SK-N-SH treated with all-trans-retinoic acid at 6 μM for 48 hours (cell line): ENCODE results near the gene AKT1.

ENCODE experiments used
- ATAC-seq: fragments of 200-7000 bp; cut with Tn5 transposase; 3 replicates; pipeline ENCODE4 v1.9.1; 2020; ENCODE audit warnings: mild to moderate bottlenecking, moderate library complexity
- ARNTL ChIP-seq: fragments of 450-650 bp; formaldehyde crosslinking; IDR thresholded peaks from 2 replicates; pipeline ENCODE4 v1.5.0; 2020; ENCODE audit warnings: low read depth, mild to moderate bottlenecking, moderate library complexity, borderline replicate concordance
- BACH2 ChIP-seq: fragments of 250-450 bp; sonication (Bioruptor Pico); IDR thresholded peaks from 2 replicates; pipeline ENCODE4 v1.9.0; 2021; ENCODE audit warnings: mild to moderate bottlenecking, borderline replicate concordance
- CSDC2 ChIP-seq: fragments of 250-450 bp; sonication (Bioruptor Pico); IDR thresholded peaks from 2 replicates; pipeline ENCODE4 v1.5.0; 2020; ENCODE audit warnings: mild to moderate bottlenecking, moderate library complexity
- CSRNP3 ChIP-seq: fragments of 250-450 bp; sonication (Bioruptor Pico); IDR thresholded peaks from 2 replicates; pipeline ENCODE4 v1.5.1; 2021; ENCODE audit warnings: mild to moderate bottlenecking, moderate library complexity
- GLIS3 ChIP-seq: fragments of 250-450 bp; sonication (Bioruptor Pico); IDR thresholded peaks from 2 replicates; pipeline ENCODE4 v1.5.0; 2020; ENCODE audit warnings: mild to moderate bottlenecking, moderate library complexity
- ISL1 ChIP-seq: fragments of 250-450 bp; sonication (Bioruptor Pico); IDR thresholded peaks from 2 replicates; pipeline ENCODE4 v2.1.2; 2022; ENCODE audit warnings: mild to moderate bottlenecking, moderate library complexity
- OSR1 ChIP-seq: fragments of 250-450 bp; sonication (Bioruptor Pico); IDR thresholded peaks from 2 replicates; pipeline ENCODE4 v1.8.0; 2022; ENCODE audit warnings: moderate library complexity, mild to moderate bottlenecking, inconsistent platforms
- PATZ1 ChIP-seq: fragments of 250-450 bp; sonication (Bioruptor Pico); IDR thresholded peaks from 2 replicates; pipeline ENCODE4 v1.8.0; 2020; ENCODE audit warnings: mild to moderate bottlenecking, moderate library complexity, borderline replicate concordance
- POU6F1 ChIP-seq: fragments of 250-450 bp; sonication (Bioruptor Pico); IDR thresholded peaks from 2 replicates; pipeline ENCODE4 v1.8.0; 2021; ENCODE audit warnings: low read depth, mild to moderate bottlenecking, moderate library complexity, borderline replicate concordance
- PPARA ChIP-seq: fragments of 250-450 bp; sonication (Bioruptor Pico); IDR thresholded peaks from 2 replicates; pipeline ENCODE4 v1.5.0; 2020; ENCODE audit warnings: mild to moderate bottlenecking, borderline replicate concordance
- SNAI2 ChIP-seq: fragments of 250-450 bp; sonication (Bioruptor Pico); IDR thresholded peaks from 2 replicates; pipeline ENCODE4 v1.5.0; 2020; ENCODE audit warnings: mild to moderate bottlenecking, moderate library complexity
- TCF4 ChIP-seq: fragments of 250-450 bp; sonication (Bioruptor Pico); IDR thresholded peaks from 2 replicates; pipeline ENCODE4 v1.8.0; 2021; ENCODE audit warnings: mild to moderate bottlenecking, moderate library complexity, borderline replicate concordance
- TOX ChIP-seq: fragments of 250-450 bp; sonication (Bioruptor Pico); IDR thresholded peaks from 2 replicates; pipeline ENCODE4 v1.8.0; 2021; ENCODE audit warnings: mild to moderate bottlenecking, moderate library complexity, borderline replicate concordance
- ZC3H10 ChIP-seq: fragments of 250-450 bp; sonication (Bioruptor Pico); IDR thresholded peaks from 2 replicates; pipeline ENCODE4 v1.5.1; 2021; ENCODE audit warnings: mild to moderate bottlenecking, moderate library complexity
- ZFP3 ChIP-seq: fragments of 250-450 bp; sonication (Bioruptor Pico); IDR thresholded peaks from 2 replicates; pipeline ENCODE4 v1.5.0; 2020; ENCODE audit warnings: mild to moderate bottlenecking, moderate library complexity
- ZNF565 ChIP-seq: fragments of 450-650 bp; formaldehyde crosslinking; conservative IDR thresholded peaks from 2 replicates; pipeline ENCODE4 v1.5.0; 2020; ENCODE audit warnings: low read depth, mild to moderate bottlenecking, moderate library complexity
- ZNF70 ChIP-seq: fragments of 450-650 bp; formaldehyde crosslinking; IDR thresholded peaks from 2 replicates; pipeline ENCODE4 v1.5.0; 2020; ENCODE audit warnings: mild to moderate bottlenecking, moderate library complexity
- ZNF8 ChIP-seq: fragments of 450-650 bp; formaldehyde crosslinking; IDR thresholded peaks from 2 replicates; pipeline ENCODE4 v1.5.0; 2020; ENCODE audit warnings: mild to moderate bottlenecking, moderate library complexity
- TF ChIP-seq, protein P1 (sequence below): fragments of 250-450 bp; sonication (Bioruptor Pico); IDR thresholded peaks from 2 replicates; pipeline ENCODE4 v1.5.0; 2020; ENCODE audit warnings: mild to moderate bottlenecking, moderate library complexity
- TF ChIP-seq, protein P2 (sequence below): fragments of 250-450 bp; sonication (Bioruptor Pico); IDR thresholded peaks from 2 replicates; pipeline ENCODE4 v1.5.1; 2020; ENCODE audit warnings: low read depth, mild to moderate bottlenecking, moderate library complexity

Gene AKT1

DNA sequence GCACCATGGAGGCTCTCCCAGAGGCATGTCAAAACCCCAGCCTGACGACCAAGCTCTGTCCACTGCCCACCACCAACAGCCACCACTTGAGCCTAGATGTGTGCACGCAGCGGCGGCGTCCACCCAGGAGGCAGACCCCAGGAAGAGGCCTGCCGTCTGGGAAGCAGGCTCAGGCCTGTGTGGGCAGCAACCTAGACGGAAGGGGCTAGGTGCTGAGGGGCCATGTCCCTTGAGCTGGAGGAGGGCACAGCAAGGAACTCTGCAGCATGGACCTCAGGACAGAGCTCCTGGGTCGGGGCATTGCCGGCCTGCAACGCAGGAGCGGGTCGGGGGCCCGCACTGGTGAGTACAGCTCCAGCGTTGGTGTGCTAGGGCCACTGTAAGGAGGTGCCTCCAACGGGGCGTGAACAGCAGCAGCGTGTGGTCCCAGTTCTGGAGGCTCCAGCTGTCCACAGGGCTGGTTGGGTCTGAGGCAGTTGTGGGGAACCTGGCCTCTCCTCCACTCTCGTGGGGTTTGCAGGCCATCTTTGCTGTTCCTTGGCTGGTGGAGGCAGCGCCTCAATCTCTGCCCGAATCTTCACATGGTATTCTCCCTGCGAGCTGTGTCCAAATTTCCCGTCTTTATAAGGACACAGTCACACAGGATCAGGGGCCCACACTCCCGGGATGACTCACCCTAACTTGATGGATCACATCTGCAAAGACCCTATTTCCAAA lies 25.8 kb upstream of the AKT1 start:
- TF ChIP-seq SNAI2 (CRISPR knock-in tag), result no peak
- TF ChIP-seq ZNF70 (CRISPR knock-in tag), result no peak
- TF ChIP-seq, all 23 proteins: peak for 0
- ATAC-seq, result no peak

- no peak for TF ChIP-seq CSRNP3 (CRISPR knock-in tag)
- TF ChIP-seq OSR1, result no peak
- no peak for TF ChIP-seq PPARA (CRISPR knock-in tag)
- TF ChIP-seq PATZ1 (CRISPR knock-in tag), result no peak
Measured at GRCh38 chr14:104820669-104821228, 25.2 kb upstream of the AKT1 start.

DNA sequence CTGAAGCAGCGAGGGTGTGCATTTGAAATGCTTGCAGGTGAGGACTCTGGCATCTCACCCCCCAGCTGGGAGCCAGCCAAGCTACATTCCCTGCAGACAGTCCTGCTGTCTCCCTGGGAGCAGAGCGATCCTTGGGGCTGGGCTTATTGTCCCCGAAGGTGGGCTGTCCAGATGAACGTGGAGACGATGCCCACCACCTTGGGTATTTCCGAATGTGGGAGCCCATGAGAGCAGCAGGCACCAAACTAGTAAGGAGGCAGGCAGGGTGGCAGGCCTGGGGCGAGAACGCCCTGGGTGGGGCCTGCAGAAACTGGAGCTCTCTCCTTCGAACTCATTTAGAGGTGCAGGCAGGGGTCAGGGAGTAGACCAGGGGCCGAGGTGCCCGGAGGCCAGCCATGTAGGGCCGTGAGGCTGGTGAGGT lies 23.8 kb upstream of the AKT1 start:
- no peak for ATAC-seq
- TF ChIP-seq ISL1 (no peak), ARNTL (CRISPR knock-in tag) (no peak), CSDC2 (CRISPR knock-in tag) (no peak), TCF4 (CRISPR knock-in tag) (no peak), POU6F1 (no peak), ZFP3 (CRISPR knock-in tag) (no peak), SNAI2 (CRISPR knock-in tag) (no peak), OSR1 (no peak), PPARA (CRISPR knock-in tag) (no peak), ZNF565 (CRISPR knock-in tag) (no peak), TOX (CRISPR knock-in tag) (no peak)

More at GRCh38 chr14:104820669-104821228, 25.2 kb upstream of the AKT1 start:
- peak; percentile 52 for ATAC-seq

DNA sequence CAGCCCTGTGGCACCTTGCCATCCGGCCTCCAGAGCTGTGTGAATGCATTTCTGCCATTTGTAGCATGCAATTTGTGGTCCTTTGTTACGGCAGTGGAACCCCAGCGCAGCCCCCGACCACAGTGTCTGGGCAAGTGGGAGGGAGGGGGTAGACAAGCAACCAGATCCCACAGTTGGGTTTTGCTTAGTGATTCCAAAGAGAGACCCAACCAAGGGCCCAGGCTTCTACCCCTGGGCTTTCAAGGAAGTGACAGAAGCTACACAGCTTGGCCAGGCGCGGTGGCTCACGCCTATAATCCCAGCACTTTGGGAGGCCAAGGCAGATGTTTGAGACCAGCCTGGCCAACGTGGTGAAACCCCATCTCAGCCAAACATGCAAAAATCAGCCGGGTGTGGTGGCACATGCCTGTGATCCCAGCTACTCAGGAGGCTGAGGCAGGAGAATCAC lies 23.2 kb upstream of the AKT1 start:
- TF ChIP-seq GLIS3 (CRISPR knock-in tag) (no peak), SNAI2 (CRISPR knock-in tag) (no peak), ZNF8 (CRISPR knock-in tag) (no peak), BACH2 (CRISPR knock-in tag) (no peak), ZFP3 (CRISPR knock-in tag) (no peak), PPARA (CRISPR knock-in tag) (no peak), ZNF70 (CRISPR knock-in tag) (no peak), OSR1 (no peak), ZC3H10 (CRISPR knock-in tag) (no peak), PATZ1 (CRISPR knock-in tag) (no peak), ARNTL (CRISPR knock-in tag) (no peak)
- TF ChIP-seq, protein P1, sequence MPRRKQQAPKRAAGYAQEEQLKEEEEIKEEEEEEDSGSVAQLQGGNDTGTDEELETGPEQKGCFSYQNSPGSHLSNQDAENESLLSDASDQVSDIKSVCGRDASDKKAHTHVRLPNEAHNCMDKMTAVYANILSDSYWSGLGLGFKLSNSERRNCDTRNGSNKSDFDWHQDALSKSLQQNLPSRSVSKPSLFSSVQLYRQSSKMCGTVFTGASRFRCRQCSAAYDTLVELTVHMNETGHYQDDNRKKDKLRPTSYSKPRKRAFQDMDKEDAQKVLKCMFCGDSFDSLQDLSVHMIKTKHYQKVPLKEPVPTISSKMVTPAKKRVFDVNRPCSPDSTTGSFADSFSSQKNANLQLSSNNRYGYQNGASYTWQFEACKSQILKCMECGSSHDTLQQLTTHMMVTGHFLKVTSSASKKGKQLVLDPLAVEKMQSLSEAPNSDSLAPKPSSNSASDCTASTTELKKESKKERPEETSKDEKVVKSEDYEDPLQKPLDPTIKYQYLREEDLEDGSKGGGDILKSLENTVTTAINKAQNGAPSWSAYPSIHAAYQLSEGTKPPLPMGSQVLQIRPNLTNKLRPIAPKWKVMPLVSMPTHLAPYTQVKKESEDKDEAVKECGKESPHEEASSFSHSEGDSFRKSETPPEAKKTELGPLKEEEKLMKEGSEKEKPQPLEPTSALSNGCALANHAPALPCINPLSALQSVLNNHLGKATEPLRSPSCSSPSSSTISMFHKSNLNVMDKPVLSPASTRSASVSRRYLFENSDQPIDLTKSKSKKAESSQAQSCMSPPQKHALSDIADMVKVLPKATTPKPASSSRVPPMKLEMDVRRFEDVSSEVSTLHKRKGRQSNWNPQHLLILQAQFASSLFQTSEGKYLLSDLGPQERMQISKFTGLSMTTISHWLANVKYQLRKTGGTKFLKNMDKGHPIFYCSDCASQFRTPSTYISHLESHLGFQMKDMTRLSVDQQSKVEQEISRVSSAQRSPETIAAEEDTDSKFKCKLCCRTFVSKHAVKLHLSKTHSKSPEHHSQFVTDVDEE, result no peak
- TF ChIP-seq, protein P2, sequence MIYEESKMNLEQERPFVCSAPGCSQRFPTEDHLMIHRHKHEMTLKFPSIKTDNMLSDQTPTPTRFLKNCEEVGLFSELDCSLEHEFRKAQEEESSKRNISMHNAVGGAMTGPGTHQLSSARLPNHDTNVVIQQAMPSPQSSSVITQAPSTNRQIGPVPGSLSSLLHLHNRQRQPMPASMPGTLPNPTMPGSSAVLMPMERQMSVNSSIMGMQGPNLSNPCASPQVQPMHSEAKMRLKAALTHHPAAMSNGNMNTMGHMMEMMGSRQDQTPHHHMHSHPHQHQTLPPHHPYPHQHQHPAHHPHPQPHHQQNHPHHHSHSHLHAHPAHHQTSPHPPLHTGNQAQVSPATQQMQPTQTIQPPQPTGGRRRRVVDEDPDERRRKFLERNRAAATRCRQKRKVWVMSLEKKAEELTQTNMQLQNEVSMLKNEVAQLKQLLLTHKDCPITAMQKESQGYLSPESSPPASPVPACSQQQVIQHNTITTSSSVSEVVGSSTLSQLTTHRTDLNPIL (CRISPR knock-in tag), result no peak
- ATAC-seq, result no peak
